Right cardiac atrium (tissue), 5 donors: ENCODE measurements around the gene INSYN1. TPM values are rescaled to one million over a fixed set of nuclear protein-coding genes. Genes with fewer than 3 reads are reported as not detected.

Experiments used
- ATAC-seq, 2 donors: fragments of 200-7000 bp; cut with Tn5 transposase; one replicate each; pipeline versions ENCODE4 v1.8.0 to v1.9.1; 2020; ENCODE audit warnings: moderate library complexity in 2 of 2, mild to moderate bottlenecking in 1 of 2
- DNase-seq, 3 donors: peaks; one replicate each; pipeline ENCODE4 v3.0.0-alpha.2; 2020
- H3K27ac ChIP-seq: one replicate; pipeline ENCODE4 v1.5.1; 2013; ENCODE audit warnings: mild to moderate bottlenecking, low read length, control low read depth, moderate library complexity
- H3K27me3 ChIP-seq: one replicate; pipeline ENCODE4 v1.6.1; 2013; ENCODE audit not compliant: control insufficient read depth, insufficient read depth
- H3K4me1 ChIP-seq: one replicate; pipeline ENCODE4 v1.6.1; 2013; ENCODE audit warnings: low read length; ENCODE audit not compliant: control insufficient read depth, insufficient read depth
- H3K4me3 ChIP-seq: one replicate; pipeline ENCODE4 v1.5.1; 2013; ENCODE audit warnings: low read length, control low read depth
- H3K9me3 ChIP-seq: one replicate; pipeline ENCODE4 v1.6.1; 2013; ENCODE audit warnings: low read length; ENCODE audit not compliant: control insufficient read depth
- WGBS: extraction: QIAGEN DNeasy Blood & Tissue Kit; methylation state at CpG from one replicate; pipeline ENCODE4 v1.1.7; 2013; 5-methylcytosine and 5-hydroxymethylcytosine counted together
- intact Hi-C, 4 donors: fragments of 100-400 bp; cut with DNase I; formaldehyde crosslinking; loops; one replicate each; pipeline versions ENCODE4 v1.11.0 to v1.14.0; 2022 to 2023
- polyA plus RNA-seq: library from polyadenylated mRNA; stranded (reverse); fragments of 200-250 nt; gene quantifications from one replicate; pipeline ENCODE4 v1.2.3, GENCODE V29; 2013
- total RNA-seq, 4 donors: library from RNA; stranded (reverse); fragmentation: NEBNext Ultra II Directional; extraction: Animal tissue kit (Norgen Biotek cat#: 25700); gene quantifications; one replicate each; pipeline ENCODE4 v1.2.1, GENCODE V29; 2021
- donor health status: healthy with polysubstance abuse.
- donor health status: DM: no; HTN: yes; CAD: no.
- donor health status: DM: no; HTN: no; CAD: no.
- donor health status: DM: no; HTN: yes; CAD: no; lungs with severe emphysema.
- donor health status: DM: yes; HTN: yes; CAD: no.

The INSYN1 gene
- total and polyA plus RNA-seq, 5 donors: 65.6 to 117 (median 109) TPM

DNA sequence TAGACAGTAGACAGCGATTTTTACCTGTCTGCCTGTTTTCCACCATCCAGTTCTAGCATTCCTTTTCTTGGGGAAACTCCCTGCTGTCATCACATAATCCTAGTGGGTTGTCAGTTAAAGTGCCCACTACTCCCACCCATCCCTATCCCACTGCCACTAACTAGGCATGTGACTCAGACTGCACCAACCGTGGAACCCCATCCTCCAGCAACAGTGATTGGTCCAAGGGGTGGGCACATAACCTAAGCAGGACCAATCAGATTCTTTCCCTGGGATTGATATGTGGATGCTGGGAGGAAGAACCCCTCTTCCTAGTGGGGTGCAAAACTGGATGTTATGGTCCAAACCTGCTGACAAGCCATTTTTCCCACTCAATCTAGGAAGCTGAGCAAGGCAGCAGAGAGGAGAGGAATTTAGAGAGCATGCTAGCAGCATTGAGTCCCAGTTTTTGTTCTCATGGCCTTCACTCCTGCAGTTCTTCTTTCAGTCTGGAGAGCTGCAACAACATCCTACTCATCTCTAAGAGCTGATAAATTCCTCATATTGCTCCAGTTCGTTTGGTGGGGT lies 3.9 kb upstream of the INSYN1 start:
- H3K27me3 ChIP-seq: no peaks in the 10 kb centered on the region
- peaks cover 2% of the 10 kb centered on the region for H3K4me1 ChIP-seq
- 55% methylated on average over 3 of the region's 3 CpGs for WGBS
- no peak overlapping the region for H3K27ac ChIP-seq
- H3K9me3 ChIP-seq: no peaks in the 10 kb centered on the region
- DNase-seq (no peak), ATAC-seq (no peak)
- intact Hi-C loops: loop anchor here in 1 of 4 donors (10.0 kb wide), 1 partner anchor 98 kb away; no protein-coding TSS in a partner anchor
- no peak overlapping the region for H3K4me3 ChIP-seq

DNA sequence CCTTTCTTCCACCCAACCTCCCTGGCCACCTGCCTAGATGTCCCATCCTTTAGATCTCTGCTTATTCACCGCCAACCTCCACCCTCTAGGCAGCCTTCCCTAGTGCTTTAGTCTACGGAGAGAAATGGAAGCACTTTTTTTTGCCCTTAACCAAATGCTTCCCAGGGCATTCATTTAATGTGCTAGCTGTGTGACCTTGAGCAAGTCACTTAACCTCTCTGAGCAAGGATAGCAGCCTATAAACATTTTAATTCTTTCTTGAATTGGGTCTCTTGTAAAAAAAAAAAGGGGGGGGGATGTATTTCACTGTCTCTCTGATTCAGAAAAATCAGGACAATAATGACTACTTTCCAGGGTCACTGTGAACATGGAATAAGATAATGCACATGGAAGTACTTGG lies 3.2 kb upstream of the INSYN1 start:
- no peak overlapping the region for H3K4me3 ChIP-seq
- 75% methylated on average over 2 of the region's 2 CpGs for WGBS
- peaks cover 2% of the 10 kb centered on the region for H3K4me1 ChIP-seq
- no peaks in the 10 kb centered on the region for H3K9me3 ChIP-seq
- no peaks in the 10 kb centered on the region for H3K27me3 ChIP-seq
- intact Hi-C loops: loop anchor here in 1 of 4 donors (10.0 kb wide), 1 partner anchor 98 kb away; no protein-coding TSS in a partner anchor
- DNase-seq (no peak), ATAC-seq (no peak)
- H3K27ac ChIP-seq: no peak overlapping the region

DNA sequence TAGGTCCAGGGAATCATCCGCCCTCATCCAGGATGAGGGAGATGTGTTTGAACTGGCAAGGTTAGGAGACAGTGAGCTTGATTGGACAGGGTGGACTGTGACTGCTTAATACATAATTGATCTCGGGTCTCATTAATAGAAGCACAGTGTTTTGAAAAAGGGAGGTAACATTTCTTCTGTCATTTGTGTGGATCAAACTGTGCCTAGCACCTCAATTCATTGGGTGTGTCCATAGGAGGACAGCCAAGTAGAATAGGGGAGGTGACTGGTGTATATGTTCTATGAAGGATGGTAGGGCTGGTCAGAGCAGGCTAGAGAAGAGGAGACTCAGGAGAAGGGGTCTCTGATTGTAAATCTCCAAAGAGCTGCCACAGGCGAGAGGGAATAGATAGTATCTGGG lies 2.8 kb upstream of the INSYN1 start:
- ATAC-seq: no peak
- DNase-seq: no peak
- 89% methylated on average over 3 of the region's 3 CpGs for WGBS
- H3K4me3 ChIP-seq: no peak overlapping the region
- H3K27me3 ChIP-seq: no peaks in the 10 kb centered on the region
- peaks cover 3% of the 10 kb centered on the region for H3K4me1 ChIP-seq
- intact Hi-C loops: loop anchor here in 1 of 4 donors (10.0 kb wide), 1 partner anchor 99 kb away; no protein-coding TSS in a partner anchor
- H3K9me3 ChIP-seq: no peaks in the 10 kb centered on the region
- H3K27ac ChIP-seq: no peak overlapping the region

DNA sequence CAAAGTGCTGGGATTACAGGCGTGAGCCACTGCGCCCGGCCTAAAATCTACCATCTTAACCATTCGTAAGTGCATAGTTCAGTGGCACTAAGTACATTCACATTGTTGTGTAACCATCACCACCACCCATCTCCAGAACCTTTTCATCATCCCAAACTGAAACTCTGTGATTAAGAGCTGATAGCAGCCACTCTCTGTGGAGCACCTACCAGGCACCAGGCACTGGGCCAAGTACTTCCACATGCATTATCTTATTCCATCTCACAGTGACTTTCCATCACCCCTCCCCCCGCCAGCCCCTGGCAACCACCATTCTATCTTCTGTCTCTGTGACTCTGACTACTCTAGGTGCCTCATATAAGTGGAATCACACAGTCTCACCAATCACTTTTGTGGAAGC lies 2.3 kb upstream of the INSYN1 start:
- ATAC-seq (no peak), DNase-seq (no peak)
- WGBS: 91% methylated on average over 5 of the region's 5 CpGs
- H3K4me3 ChIP-seq: no peak overlapping the region
- H3K4me1 ChIP-seq: peaks cover 4% of the 10 kb centered on the region
- intact Hi-C loops: loop anchor here in 1 of 4 donors (10.0 kb wide), 1 partner anchor 99 kb away; no protein-coding TSS in a partner anchor
- H3K27ac ChIP-seq: no peak overlapping the region
- H3K27me3 ChIP-seq: no peaks in the 10 kb centered on the region
- H3K9me3 ChIP-seq: no peaks in the 10 kb centered on the region

DNA sequence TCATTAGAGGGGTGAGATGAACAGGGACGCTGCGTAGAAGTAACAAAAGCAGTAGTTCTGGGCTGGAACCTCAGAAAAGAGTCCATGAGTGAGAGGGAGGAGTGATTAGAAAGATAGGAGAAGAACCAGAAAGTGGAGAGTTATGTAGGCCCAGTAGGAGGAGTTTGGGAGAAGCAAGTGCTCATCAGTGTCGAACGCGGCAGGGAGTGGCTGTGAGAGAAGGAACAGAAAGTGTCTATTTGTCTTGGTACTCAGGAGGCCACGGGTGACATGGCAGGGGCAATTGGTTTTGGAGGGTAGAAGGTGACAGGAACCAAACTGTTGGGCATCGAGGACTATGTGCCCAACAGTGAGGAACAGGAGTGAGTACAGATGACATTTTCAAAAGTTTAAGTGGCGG lies 1.3 kb upstream of the INSYN1 start:
- H3K27me3 ChIP-seq: no peaks in the 10 kb centered on the region
- DNase-seq (no peak), ATAC-seq (no peak)
- intact Hi-C loops: loop anchor here in 1 of 4 donors (10.0 kb wide), 1 partner anchor 100 kb away; no protein-coding TSS in a partner anchor
- no peaks in the 10 kb centered on the region for H3K9me3 ChIP-seq
- no peak overlapping the region for H3K4me3 ChIP-seq
- 68% methylated on average over 8 of the region's 8 CpGs for WGBS
- H3K4me1 ChIP-seq: peaks cover 4% of the 10 kb centered on the region
- H3K27ac ChIP-seq: no peak overlapping the region

DNA sequence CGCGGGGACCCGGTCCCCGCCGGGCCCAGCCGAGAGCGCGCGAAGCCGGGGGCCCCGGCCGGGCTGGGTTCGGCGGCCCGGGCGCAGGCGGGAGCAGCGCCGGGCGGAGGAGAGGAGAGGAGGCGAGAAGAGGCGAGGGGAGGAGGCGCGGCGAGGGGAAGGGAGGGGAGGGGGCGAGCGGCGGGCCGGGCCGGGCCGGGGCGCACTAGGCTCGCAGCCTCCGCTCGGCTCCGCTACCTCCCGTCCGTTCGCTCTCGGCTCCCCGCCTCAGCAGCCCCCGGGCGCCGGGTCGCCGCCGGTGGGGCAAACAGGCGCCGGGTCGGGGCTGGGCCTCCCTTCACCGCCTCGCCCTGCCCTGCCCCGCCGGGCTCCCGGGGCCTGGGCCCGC lies 351 bp downstream of the INSYN1 start:
- no peaks in the 10 kb centered on the region for H3K9me3 ChIP-seq
- no peaks in the 10 kb centered on the region for H3K27me3 ChIP-seq
- peak overlapping the region; percentile 88 for H3K4me3 ChIP-seq
- under 1% methylated on average over 54 of the region's 56 CpGs for WGBS
- H3K27ac ChIP-seq: no peak overlapping the region
- intact Hi-C loops: loop anchor here in 1 of 4 donors (10.0 kb wide), 1 partner anchor 102 kb away; no protein-coding TSS in a partner anchor
- H3K4me1 ChIP-seq: peaks cover 4% of the 10 kb centered on the region
- ATAC-seq: peak; percentile 10 to 19
- DNase-seq: peak; percentile 28 to 69 (median 69)

DNA sequence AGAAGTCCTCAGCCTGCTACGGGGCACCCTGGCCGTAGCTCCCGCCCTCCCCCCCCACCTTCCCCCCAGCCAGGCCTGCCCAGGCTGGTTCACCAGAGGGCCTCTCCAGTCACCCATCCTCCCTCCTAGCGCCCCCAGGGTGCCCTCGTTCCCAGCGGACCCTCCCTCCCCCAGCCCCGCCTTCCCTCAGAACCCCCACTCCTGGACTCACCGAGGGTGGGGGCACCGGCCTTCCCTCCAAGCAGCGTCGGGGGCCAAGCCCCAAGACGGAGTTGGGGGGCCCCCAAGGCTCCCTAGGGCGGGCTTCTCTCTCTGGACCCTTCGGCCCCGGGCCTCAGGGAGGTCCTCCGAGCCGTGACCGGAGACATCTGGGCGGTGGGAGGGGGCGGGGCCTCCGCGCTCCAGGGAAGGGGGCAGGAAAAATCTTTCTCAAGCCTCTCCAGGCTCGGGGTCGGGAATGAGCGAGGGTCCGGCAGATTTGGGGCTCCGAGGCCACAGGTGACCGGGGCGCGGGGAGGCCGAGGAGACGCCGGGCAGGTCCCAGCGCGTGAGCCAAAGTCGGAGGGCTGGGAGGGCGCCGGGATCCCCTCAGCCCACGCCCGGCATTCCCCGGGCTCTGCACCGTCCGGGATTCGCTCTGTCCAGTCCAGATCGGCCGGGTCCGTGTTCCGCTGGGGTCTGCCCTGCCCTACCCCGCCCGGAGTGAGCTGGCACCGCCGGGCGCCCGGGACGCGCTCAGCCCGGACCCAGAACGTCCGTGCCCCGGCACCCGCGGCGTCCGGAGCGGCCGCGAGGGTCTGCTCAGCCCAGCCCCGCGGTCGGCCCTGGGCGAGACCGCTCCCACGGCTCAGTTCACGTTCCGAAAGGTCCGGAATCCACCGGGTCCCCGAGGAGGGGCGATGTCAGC lies 999 bp downstream of the INSYN1 start:
- Histone ChIP-seq H3K4me1 (peaks cover 5% of the 10 kb centered on the region), H3K27me3 (no peaks in the 10 kb centered on the region), H3K27ac (no peak overlapping the region), H3K4me3 (peak overlapping the region; percentile 88), H3K9me3 (no peaks in the 10 kb centered on the region)
- ATAC-seq (peak; percentile 20 to 39), DNase-seq (peak in 1 of 3 donors; percentile 65)
- under 1% methylated on average over 79 of the region's 79 CpGs for WGBS
- intact Hi-C loops: loop anchor here in 1 of 4 donors (10.0 kb wide), 1 partner anchor 103 kb away; no protein-coding TSS in a partner anchor

DNA sequence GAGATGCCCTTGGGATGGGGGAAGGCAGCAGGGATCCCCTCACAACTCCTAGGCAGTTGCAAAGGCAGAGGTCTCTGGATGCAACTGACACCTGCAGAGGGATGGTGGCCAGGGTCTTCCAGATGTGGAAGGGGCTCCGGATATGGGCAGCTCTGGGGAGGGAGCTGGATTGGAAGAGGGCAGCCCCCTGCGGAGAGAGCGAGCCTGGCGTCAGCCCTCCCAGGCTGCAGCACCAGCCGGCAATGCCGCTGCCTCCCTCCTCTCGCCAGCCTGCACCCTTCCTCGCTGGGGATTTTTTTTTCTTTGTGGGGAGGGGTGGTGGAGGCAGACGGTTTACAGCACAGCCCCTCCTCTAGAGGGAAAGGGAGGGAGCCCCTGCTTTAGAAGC lies 1.6 kb downstream of the INSYN1 start:
- ATAC-seq (peak in 1 of 2 donors; percentile 8), DNase-seq (no peak)
- Histone ChIP-seq H3K9me3 (no peaks in the 10 kb centered on the region), H3K27me3 (no peaks in the 10 kb centered on the region), H3K4me3 (peak overlapping the region; percentile 88), H3K4me1 (peaks cover 10% of the 10 kb centered on the region), H3K27ac (no peak overlapping the region)
- 27% methylated on average over 9 of the region's 9 CpGs for WGBS
- intact Hi-C loops: loop anchor here in 1 of 4 donors (10.0 kb wide), 1 partner anchor 103 kb away; no protein-coding TSS in a partner anchor

DNA sequence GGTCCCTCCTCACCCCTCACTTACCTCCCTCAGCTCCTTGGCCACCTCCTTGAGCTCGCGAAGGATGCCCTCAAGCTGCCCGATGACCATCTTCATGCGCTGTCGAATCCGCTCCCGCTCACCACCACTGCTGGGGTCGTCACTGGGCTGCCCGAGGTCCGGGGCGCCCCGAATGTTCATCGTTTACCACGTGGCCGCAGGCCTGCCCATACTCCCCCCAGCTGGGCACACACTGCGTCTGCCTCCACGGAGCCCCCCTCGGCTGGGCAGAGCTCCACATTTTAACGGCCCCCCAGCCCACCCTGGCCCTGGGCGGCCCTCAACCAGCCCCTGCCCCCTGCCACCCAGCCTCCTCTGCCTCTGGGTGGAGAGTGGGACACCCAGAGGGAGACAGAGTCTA lies 2.2 kb downstream of the INSYN1 start:
- peaks cover 10% of the 10 kb centered on the region for H3K4me1 ChIP-seq
- H3K4me3 ChIP-seq: no peak overlapping the region
- 88% methylated on average over 20 of the region's 20 CpGs for WGBS
- no peak overlapping the region for H3K27ac ChIP-seq
- no peaks in the 10 kb centered on the region for H3K27me3 ChIP-seq
- intact Hi-C loops: loop anchor here in 1 of 4 donors (10.0 kb wide), 1 partner anchor 104 kb away; no protein-coding TSS in a partner anchor
- ATAC-seq: no peak
- DNase-seq: peak in 2 of 3 donors; percentile 50 to 55
- no peaks in the 10 kb centered on the region for H3K9me3 ChIP-seq

DNA sequence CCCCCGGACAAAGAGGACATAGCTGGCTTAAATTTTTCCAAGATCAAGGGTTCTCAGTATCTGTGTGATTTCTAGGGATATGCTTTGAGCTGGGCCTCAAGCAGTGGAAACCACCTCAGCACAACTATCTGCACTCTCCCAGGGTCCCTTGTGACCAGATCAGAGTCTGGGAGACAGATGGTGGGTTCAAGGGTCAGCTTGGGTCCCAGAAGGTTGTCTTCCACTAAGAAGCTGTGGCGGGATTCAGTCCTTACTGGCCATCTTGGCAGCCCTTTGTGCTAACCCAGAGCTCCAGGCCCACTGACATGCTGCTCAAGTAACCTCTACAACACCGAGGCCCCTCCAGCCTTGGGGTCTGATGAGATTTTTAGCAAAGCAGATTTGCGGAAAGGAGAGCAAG lies 2.7 kb downstream of the INSYN1 start:
- Histone ChIP-seq H3K27me3 (no peaks in the 10 kb centered on the region), H3K4me3 (no peak overlapping the region), H3K9me3 (no peaks in the 10 kb centered on the region), H3K27ac (no peak overlapping the region), H3K4me1 (peaks cover 10% of the 10 kb centered on the region)
- ATAC-seq (no peak), DNase-seq (no peak)
- intact Hi-C loops: loop anchor here in 1 of 4 donors (10.0 kb wide), 1 partner anchor 104 kb away; no protein-coding TSS in a partner anchor
- WGBS: 85% methylated on average over 4 of the region's 4 CpGs

DNA sequence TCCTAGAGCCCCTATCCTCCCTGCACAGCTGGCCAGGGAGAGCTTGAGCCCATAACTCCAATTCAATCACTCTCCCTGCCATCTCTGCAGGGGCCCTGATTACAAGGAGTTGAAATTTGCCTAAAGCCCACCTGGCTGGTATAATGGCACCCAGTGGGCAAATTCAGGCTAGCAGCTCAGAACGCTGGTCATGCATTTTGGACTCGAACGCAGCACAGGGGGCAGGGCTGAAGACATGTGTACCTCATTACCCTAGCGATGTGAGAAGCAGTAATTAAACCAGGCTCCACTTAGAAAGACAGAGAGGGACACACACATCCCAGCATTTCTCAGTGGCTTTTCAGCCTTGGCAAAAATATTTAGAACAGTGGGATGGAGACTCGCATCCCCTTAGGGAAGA lies 3.2 kb downstream of the INSYN1 start:
- DNase-seq (no peak), ATAC-seq (no peak)
- H3K27me3 ChIP-seq: no peaks in the 10 kb centered on the region
- 89% methylated on average over 5 of the region's 5 CpGs for WGBS
- H3K4me3 ChIP-seq: no peak overlapping the region
- peaks cover 10% of the 10 kb centered on the region for H3K4me1 ChIP-seq
- no peaks in the 10 kb centered on the region for H3K9me3 ChIP-seq
- H3K27ac ChIP-seq: no peak overlapping the region
- intact Hi-C loops: loop anchor here in 2 of 4 donors (10.0 kb wide), 2 partner anchors 55 to 105 kb away; no protein-coding TSS in a partner anchor
